SH-SY5Y (cell line): ENCODE measurements around the gene TEX19.

Experiments
- GATA2 ChIP-seq: IDR thresholded peaks from 2 replicates; pipeline ENCODE4 v1.6.1; 2011; ENCODE audit warnings: mild to moderate bottlenecking, low read depth, low read length
- GATA3 ChIP-seq: IDR thresholded peaks from 2 replicates; pipeline ENCODE4 v1.6.1; 2011; ENCODE audit warnings: low read depth, mild to moderate bottlenecking, low read length, moderate library complexity

DNA sequence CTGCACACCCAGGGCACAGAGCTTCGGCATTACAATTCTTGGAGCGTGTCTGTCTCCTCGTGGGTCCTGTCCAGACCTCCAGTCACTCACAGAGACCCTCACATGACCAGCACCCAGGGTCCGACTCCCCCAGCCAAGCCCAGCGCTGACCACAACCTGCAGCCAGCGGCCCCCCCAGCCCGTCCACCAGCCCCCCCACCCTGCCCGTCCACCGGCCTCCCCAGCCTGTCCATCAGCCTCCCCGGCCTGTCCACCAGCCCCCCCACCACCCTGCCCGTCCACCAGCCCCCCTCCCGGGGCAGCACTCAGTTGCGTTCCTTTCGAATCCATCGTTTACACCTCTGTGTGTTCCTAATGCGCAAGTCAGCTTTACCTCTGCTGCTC is 31.3 kb upstream of the TEX19 start:
- TF ChIP-seq GATA3 (no peak), GATA2 (no peak)
